Uterus (tissue), 2 donors: ENCODE results near the gene TEX51.

Source experiments
- POLR2A ChIP-seq, 2 donors: fragments of 450-650 bp; IDR thresholded peaks; one replicate each; pipeline ENCODE4 v1.6.1; 2016; ENCODE audit warnings: antibody characterized with exemption in 2 of 2, mild to moderate bottlenecking in 1 of 2, moderate library complexity in 1 of 2
- TF ChIP-seq, protein P1 (sequence below), 4 experiments: fragments of 200-600 bp in 2 of 4; fragments of 450-650 bp in 2 of 4; sonication (generic) in 2 of 4; IDR thresholded peaks; one replicate each; pipeline ENCODE4 v1.5.1; 2016 to 2019; ENCODE audit warnings: antibody characterized with exemption in 4 of 4, mild to moderate bottlenecking in 2 of 4, moderate library complexity in 1 of 4

DNA sequence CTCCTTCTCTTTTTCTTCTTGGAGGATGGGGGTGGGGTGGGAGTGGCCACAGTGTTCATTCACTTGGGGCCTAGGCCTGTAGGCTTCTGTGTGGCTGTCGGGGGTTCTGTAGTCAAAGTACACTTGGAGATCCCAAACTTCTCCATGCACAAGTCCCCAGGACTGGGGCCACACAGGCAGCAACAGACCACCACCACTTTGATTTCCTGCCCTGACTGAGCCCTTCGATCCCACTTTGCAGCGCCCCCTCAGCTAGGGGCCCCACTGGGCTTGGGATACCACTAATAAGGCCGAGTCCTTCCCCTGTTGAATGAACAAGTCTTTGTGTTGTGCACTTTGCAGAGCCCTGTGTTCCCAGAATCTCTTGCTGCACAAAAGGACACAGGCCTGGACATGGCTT is 5.5 kb upstream of the TEX51 start:
- TF ChIP-seq, protein P1, sequence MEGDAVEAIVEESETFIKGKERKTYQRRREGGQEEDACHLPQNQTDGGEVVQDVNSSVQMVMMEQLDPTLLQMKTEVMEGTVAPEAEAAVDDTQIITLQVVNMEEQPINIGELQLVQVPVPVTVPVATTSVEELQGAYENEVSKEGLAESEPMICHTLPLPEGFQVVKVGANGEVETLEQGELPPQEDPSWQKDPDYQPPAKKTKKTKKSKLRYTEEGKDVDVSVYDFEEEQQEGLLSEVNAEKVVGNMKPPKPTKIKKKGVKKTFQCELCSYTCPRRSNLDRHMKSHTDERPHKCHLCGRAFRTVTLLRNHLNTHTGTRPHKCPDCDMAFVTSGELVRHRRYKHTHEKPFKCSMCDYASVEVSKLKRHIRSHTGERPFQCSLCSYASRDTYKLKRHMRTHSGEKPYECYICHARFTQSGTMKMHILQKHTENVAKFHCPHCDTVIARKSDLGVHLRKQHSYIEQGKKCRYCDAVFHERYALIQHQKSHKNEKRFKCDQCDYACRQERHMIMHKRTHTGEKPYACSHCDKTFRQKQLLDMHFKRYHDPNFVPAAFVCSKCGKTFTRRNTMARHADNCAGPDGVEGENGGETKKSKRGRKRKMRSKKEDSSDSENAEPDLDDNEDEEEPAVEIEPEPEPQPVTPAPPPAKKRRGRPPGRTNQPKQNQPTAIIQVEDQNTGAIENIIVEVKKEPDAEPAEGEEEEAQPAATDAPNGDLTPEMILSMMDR (IDR thresholded peaks at IDR 0.05): no peak
- no peak for TF ChIP-seq POLR2A (IDR thresholded peaks at IDR 0.05)
